ENCODE data around the gene KIF2C.

The KIF2C gene

DNA sequence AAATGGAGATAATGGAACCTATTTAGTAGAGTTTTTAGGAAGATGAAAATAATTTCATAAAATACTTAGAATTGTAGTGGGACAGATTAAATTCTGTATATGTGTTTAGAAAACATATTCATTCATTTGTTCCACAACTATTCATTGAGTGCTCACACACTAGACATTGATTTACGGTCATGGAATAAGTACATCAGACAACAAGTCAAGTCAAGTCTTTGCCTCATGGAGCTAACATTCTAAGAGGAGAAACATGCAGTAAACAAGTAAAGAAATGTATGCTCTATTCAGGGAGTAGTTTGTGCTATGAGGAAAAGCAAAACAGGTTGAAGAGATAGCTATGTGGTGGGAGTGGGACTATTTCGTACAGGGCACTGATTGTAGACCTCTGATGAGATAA, 77.7 kb downstream of the KIF2C start:
- DNase-seq = no peak
